ENCODE measurements around the gene DES. TPM values are rescaled to one million over a fixed set of nuclear protein-coding genes. Genes with fewer than 3 reads are reported as not detected.

The DES gene
- total and polyA plus RNA-seq, 9 of the 15 experiments (the other 6 are each of a cell fraction or from before 2014, with no cell fraction given), result 2.5 to 58.9 (median 21.9) TPM

DNA sequence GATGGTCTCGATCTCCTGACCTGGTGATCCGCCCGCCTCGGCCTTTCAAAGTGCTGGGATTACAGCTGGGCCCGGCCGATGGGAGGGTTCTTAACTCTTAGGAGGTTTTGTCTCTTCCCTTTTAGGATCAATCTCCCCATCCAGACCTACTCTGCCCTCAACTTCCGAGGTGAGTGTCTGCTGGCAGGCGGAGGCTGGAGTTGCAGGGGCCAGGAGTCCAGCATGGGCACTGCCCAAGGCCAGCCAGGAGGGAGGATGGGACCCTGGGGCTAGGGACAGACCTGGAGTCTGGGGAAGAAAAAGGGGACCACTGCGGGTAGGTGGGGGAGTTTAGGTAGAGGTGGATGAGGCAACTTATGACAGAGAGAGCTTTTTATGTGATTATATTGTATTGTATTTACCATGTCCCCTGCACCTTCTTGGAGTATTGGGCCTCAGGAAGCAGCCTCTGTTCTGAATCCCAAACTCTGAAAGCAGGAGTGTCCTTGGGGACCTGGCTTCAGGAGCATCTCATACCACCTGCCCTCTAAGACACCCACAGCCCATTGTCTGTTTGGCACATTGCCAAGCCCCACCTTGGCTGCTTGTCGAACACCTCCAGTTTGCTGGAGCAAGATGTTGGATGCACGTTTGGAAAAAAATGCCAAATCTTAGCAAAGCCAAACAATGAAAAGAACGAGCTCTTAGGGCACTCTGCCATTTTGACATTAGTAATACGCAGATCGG lies 5.6 kb downstream of the DES start:
- in situ Hi-C loops (cut with MboI) (no loop called here), intact Hi-C loops (cut with micrococcal nuclease) (no loop called here)
- ATAC-seq (no peak), DNase-seq (ENCODE audit: extremely low read depth in 1 of 4, low spot score in 3 of 4) (no peak), FAIRE-seq (no peak)
- BruUV-seq (replicated peaks), result no TSS peak
- Histone ChIP-seq H3K27me3 (ENCODE audit: control insufficient read depth in 2 of 2, insufficient read depth in 2 of 2, low read length in 2 of 2) (no peaks in the 10 kb centered on the region), H3K27ac (ENCODE audit: extremely low read depth, low read depth, low read length) (no peak overlapping the region), H3K36me3 (ENCODE audit: control insufficient read depth, insufficient read depth, low read length) (no peaks in the 10 kb centered on the region), H3K9me3 (replicated peaks; ENCODE audit: control insufficient read depth, insufficient read depth, low read depth, low read length) (no peaks in the 10 kb centered on the region), H3K79me2 (ENCODE audit: control insufficient read depth, insufficient read depth, low read length) (no peaks in the 10 kb centered on the region), H3K4me2 (ENCODE audit: insufficient read depth, low read length) (no peak overlapping the region), H3K9ac (ENCODE audit: insufficient read depth in 1 of 2, low read depth in 2 of 2, low read length in 2 of 2) (peak overlapping the region in 1 of 2 experiments; percentile 26; a peak in 2 of 4 replicates), H3K4me3 (no peak overlapping the region), H4K20me1 (replicated peaks; ENCODE audit: control insufficient read depth, insufficient read depth, low read length) (no peaks in the 10 kb centered on the region), H2AFZ (ENCODE audit: low read depth, low read length) (no peak overlapping the region), H3K9me1 (ENCODE audit: control insufficient read depth, insufficient read depth, low read length) (no peaks in the 10 kb centered on the region), H3K4me1 (replicated peaks in 1 of 2; ENCODE audit: control insufficient read depth in 2 of 2, insufficient read depth in 2 of 2, low read length in 2 of 2) (peaks cover 23 to 31% of the 10 kb centered on the region in 2 experiments)
- ChIA-PET POLR2A (no interaction called here), CTCF (ENCODE audit: low intra/inter-chr PET ratio) (no interaction called here)
- 55% methylated on average over 12 of the region's 14 CpGs for WGBS (ENCODE audit: insufficient coverage, low coverage, missing lambda C conversion rate)
- TF ChIP-seq, protein P1, sequence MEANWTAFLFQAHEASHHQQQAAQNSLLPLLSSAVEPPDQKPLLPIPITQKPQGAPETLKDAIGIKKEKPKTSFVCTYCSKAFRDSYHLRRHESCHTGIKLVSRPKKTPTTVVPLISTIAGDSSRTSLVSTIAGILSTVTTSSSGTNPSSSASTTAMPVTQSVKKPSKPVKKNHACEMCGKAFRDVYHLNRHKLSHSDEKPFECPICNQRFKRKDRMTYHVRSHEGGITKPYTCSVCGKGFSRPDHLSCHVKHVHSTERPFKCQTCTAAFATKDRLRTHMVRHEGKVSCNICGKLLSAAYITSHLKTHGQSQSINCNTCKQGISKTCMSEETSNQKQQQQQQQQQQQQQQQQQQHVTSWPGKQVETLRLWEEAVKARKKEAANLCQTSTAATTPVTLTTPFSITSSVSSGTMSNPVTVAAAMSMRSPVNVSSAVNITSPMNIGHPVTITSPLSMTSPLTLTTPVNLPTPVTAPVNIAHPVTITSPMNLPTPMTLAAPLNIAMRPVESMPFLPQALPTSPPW (CRISPR knock-in tag; IDR thresholded peaks at IDR 0.05), result no peak
- no peak for TF ChIP-seq STAT5B (CRISPR knock-in tag; IDR thresholded peaks at IDR 0.05)
- TF ChIP-seq DMBX1 (CRISPR knock-in tag; IDR thresholded peaks at IDR 0.05; ENCODE audit: borderline replicate concordance), result no peak
- no peak for TF ChIP-seq ZNF212 (CRISPR knock-in tag; IDR thresholded peaks at IDR 0.05)
- TF ChIP-seq ZBTB8A (IDR thresholded peaks at IDR 0.05; ENCODE audit: partially characterized antibody), result no peak
- TF ChIP-seq, protein P2, sequence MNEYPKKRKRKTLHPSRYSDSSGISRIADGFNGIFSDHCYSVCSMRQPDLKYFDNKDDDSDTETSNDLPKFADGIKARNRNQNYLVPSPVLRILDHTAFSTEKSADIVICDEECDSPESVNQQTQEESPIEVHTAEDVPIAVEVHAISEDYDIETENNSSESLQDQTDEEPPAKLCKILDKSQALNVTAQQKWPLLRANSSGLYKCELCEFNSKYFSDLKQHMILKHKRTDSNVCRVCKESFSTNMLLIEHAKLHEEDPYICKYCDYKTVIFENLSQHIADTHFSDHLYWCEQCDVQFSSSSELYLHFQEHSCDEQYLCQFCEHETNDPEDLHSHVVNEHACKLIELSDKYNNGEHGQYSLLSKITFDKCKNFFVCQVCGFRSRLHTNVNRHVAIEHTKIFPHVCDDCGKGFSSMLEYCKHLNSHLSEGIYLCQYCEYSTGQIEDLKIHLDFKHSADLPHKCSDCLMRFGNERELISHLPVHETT (CRISPR knock-in tag; conservative IDR thresholded peaks at IDR 0.05 in 1 of 2, IDR thresholded peaks at IDR 0.05 in 1 of 2), result no peak
- peak; percentile 95 for TF ChIP-seq NFIC (IDR thresholded peaks at IDR 0.05)
- TF ChIP-seq, protein P3, sequence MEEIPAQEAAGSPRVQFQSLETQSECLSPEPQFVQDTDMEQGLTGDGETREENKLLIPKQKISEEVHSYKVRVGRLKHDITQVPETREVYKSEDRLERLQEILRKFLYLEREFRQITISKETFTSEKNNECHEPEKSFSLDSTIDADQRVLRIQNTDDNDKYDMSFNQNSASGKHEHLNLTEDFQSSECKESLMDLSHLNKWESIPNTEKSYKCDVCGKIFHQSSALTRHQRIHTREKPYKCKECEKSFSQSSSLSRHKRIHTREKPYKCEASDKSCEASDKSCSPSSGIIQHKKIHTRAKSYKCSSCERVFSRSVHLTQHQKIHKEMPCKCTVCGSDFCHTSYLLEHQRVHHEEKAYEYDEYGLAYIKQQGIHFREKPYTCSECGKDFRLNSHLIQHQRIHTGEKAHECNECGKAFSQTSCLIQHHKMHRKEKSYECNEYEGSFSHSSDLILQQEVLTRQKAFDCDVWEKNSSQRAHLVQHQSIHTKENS (CRISPR knock-in tag; IDR thresholded peaks at IDR 0.05), result no peak
- TF ChIP-seq, protein P4, sequence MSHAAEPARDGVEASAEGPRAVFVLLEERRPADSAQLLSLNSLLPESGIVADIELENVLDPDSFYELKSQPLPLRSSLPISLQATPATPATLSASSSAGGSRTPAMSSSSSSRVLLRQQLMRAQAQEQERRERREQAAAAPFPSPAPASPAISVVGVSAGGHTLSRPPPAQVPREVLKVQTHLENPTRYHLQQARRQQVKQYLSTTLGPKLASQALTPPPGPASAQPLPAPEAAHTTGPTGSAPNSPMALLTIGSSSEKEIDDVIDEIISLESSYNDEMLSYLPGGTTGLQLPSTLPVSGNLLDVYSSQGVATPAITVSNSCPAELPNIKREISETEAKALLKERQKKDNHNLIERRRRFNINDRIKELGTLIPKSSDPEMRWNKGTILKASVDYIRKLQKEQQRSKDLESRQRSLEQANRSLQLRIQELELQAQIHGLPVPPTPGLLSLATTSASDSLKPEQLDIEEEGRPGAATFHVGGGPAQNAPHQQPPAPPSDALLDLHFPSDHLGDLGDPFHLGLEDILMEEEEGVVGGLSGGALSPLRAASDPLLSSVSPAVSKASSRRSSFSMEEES (CRISPR knock-in tag; IDR thresholded peaks at IDR 0.05), result no peak
- TF ChIP-seq MAZ (CRISPR knock-in tag; conservative IDR thresholded peaks at IDR 0.05 in 1 of 2, IDR thresholded peaks at IDR 0.05 in 1 of 2), result no peak
- no peak for TF ChIP-seq PHF8 (IDR thresholded peaks at IDR 0.05; ENCODE audit: borderline replicate concordance, low read length)
- no peak for TF ChIP-seq PRMT5 (CRISPR knock-in tag; IDR thresholded peaks at IDR 0.05)
- no peak for TF ChIP-seq NFE2 (IDR thresholded peaks at IDR 0.05; ENCODE audit: low read depth)
- TF ChIP-seq NFIX (CRISPR knock-in tag; IDR thresholded peaks at IDR 0.05; ENCODE audit: low read depth), result peak; percentile 87

Measured in K562 (cell line).